ENCODE data around the gene RXFP1.

RXFP1 gene

GRCh38 chr4:158521484-158522088 is at the start of gene RXFP1:
RXFP1 (plus strand) TSS chr4:158521882; CDS start chr4:158521977, 95 bp downstream.
- Histone ChIP-seq H3K9ac (ENCODE audit: low read depth, low read length) (no peak within 1 kb of the TSS), H3K36me3 (ENCODE audit: control insufficient read depth, insufficient read depth, low read length) (no peaks in the 10 kb centered on the region), H3K9me3 (ENCODE audit: control insufficient read depth, insufficient read depth, low read length) (no peaks in the 10 kb centered on the region), H3K27me3 (ENCODE audit: control insufficient read depth, insufficient read depth, low read length) (no peaks in the 10 kb centered on the region), H3K4me1 (ENCODE audit: control insufficient read depth, insufficient read depth, low read length) (no peaks in the 10 kb centered on the region), H3K4me3 (ENCODE audit: low read depth, low read length) (no peak within 1 kb of the TSS)

GRCh38 chr4:158481811-158482210 is 39.9 kb upstream of the RXFP1 start:
- H3K9me3 ChIP-seq (ENCODE audit: control insufficient read depth, insufficient read depth, low read length), result no peaks in the 10 kb centered on the region
- H3K4me1 ChIP-seq (ENCODE audit: control insufficient read depth, insufficient read depth, low read length), result no peaks in the 10 kb centered on the region
- H3K36me3 ChIP-seq (ENCODE audit: control insufficient read depth, insufficient read depth, low read length), result no peaks in the 10 kb centered on the region
- H3K4me3 ChIP-seq (ENCODE audit: low read depth, low read length), result no peak overlapping the region
- no peak overlapping the region for H3K9ac ChIP-seq (ENCODE audit: low read depth, low read length)
- no peaks in the 10 kb centered on the region for H3K27me3 ChIP-seq (ENCODE audit: control insufficient read depth, insufficient read depth, low read length)

GRCh38 chr4:158484173-158484885 is 37.4 kb upstream of the RXFP1 start:
- Histone ChIP-seq H3K9ac (ENCODE audit: low read depth, low read length) (no peak overlapping the region), H3K9me3 (ENCODE audit: control insufficient read depth, insufficient read depth, low read length) (no peaks in the 10 kb centered on the region), H3K4me1 (ENCODE audit: control insufficient read depth, insufficient read depth, low read length) (no peaks in the 10 kb centered on the region), H3K36me3 (ENCODE audit: control insufficient read depth, insufficient read depth, low read length) (no peaks in the 10 kb centered on the region), H3K27me3 (ENCODE audit: control insufficient read depth, insufficient read depth, low read length) (no peaks in the 10 kb centered on the region), H3K4me3 (ENCODE audit: low read depth, low read length) (no peak overlapping the region)

- H3K4me3 ChIP-seq (ENCODE audit: low read depth, low read length), result no peak overlapping the region
- no peaks in the 10 kb centered on the region for H3K27me3 ChIP-seq (ENCODE audit: control insufficient read depth, insufficient read depth, low read length)
- H3K9ac ChIP-seq (ENCODE audit: low read depth, low read length), result no peak overlapping the region
- no peaks in the 10 kb centered on the region for H3K4me1 ChIP-seq (ENCODE audit: control insufficient read depth, insufficient read depth, low read length)
- no peaks in the 10 kb centered on the region for H3K36me3 ChIP-seq (ENCODE audit: control insufficient read depth, insufficient read depth, low read length)
- no peaks in the 10 kb centered on the region for H3K9me3 ChIP-seq (ENCODE audit: control insufficient read depth, insufficient read depth, low read length)
Measured at GRCh38 chr4:158490629-158491028, 31.1 kb upstream of the RXFP1 start.

GRCh38 chr4:158492391-158492790 is 29.3 kb upstream of the RXFP1 start:
- H3K27me3 ChIP-seq (ENCODE audit: control insufficient read depth, insufficient read depth, low read length), result no peaks in the 10 kb centered on the region
- H3K9ac ChIP-seq (ENCODE audit: low read depth, low read length), result no peak overlapping the region
- no peaks in the 10 kb centered on the region for H3K9me3 ChIP-seq (ENCODE audit: control insufficient read depth, insufficient read depth, low read length)
- no peak overlapping the region for H3K4me3 ChIP-seq (ENCODE audit: low read depth, low read length)
- no peaks in the 10 kb centered on the region for H3K4me1 ChIP-seq (ENCODE audit: control insufficient read depth, insufficient read depth, low read length)
- no peaks in the 10 kb centered on the region for H3K36me3 ChIP-seq (ENCODE audit: control insufficient read depth, insufficient read depth, low read length)

- Histone ChIP-seq H3K4me3 (ENCODE audit: low read depth, low read length) (no peak overlapping the region), H3K9me3 (ENCODE audit: control insufficient read depth, insufficient read depth, low read length) (no peaks in the 10 kb centered on the region), H3K36me3 (ENCODE audit: control insufficient read depth, insufficient read depth, low read length) (no peaks in the 10 kb centered on the region), H3K27me3 (ENCODE audit: control insufficient read depth, insufficient read depth, low read length) (no peaks in the 10 kb centered on the region), H3K4me1 (ENCODE audit: control insufficient read depth, insufficient read depth, low read length) (no peaks in the 10 kb centered on the region), H3K9ac (ENCODE audit: low read depth, low read length) (no peak overlapping the region)
Measured at GRCh38 chr4:158496030-158496741, 25.5 kb upstream of the RXFP1 start.

- H3K4me1 ChIP-seq (ENCODE audit: control insufficient read depth, insufficient read depth, low read length), result no peaks in the 10 kb centered on the region
Measured at GRCh38 chr4:158500054-158500453, 21.6 kb upstream of the RXFP1 start.

GRCh38 chr4:158513256-158513655 is 8.4 kb upstream of the RXFP1 start:
- no peak overlapping the region for H3K4me3 ChIP-seq (ENCODE audit: low read depth, low read length)
- H3K9ac ChIP-seq (ENCODE audit: low read depth, low read length), result no peak overlapping the region
- no peaks in the 10 kb centered on the region for H3K9me3 ChIP-seq (ENCODE audit: control insufficient read depth, insufficient read depth, low read length)
- no peaks in the 10 kb centered on the region for H3K36me3 ChIP-seq (ENCODE audit: control insufficient read depth, insufficient read depth, low read length)
- H3K27me3 ChIP-seq (ENCODE audit: control insufficient read depth, insufficient read depth, low read length), result no peaks in the 10 kb centered on the region
- no peaks in the 10 kb centered on the region for H3K4me1 ChIP-seq (ENCODE audit: control insufficient read depth, insufficient read depth, low read length)

More at GRCh38 chr4:158500054-158500453, 21.6 kb upstream of the RXFP1 start:
- Histone ChIP-seq H3K27me3 (ENCODE audit: control insufficient read depth, insufficient read depth, low read length) (no peaks in the 10 kb centered on the region), H3K9ac (ENCODE audit: low read depth, low read length) (no peak overlapping the region), H3K4me3 (ENCODE audit: low read depth, low read length) (no peak overlapping the region), H3K9me3 (ENCODE audit: control insufficient read depth, insufficient read depth, low read length) (no peaks in the 10 kb centered on the region), H3K36me3 (ENCODE audit: control insufficient read depth, insufficient read depth, low read length) (no peaks in the 10 kb centered on the region)

- no peaks in the 10 kb centered on the region for H3K4me1 ChIP-seq (ENCODE audit: control insufficient read depth, insufficient read depth, low read length)
- no peak overlapping the region for H3K4me3 ChIP-seq (ENCODE audit: low read depth, low read length)
- no peaks in the 10 kb centered on the region for H3K9me3 ChIP-seq (ENCODE audit: control insufficient read depth, insufficient read depth, low read length)
- no peaks in the 10 kb centered on the region for H3K27me3 ChIP-seq (ENCODE audit: control insufficient read depth, insufficient read depth, low read length)
- no peak overlapping the region for H3K9ac ChIP-seq (ENCODE audit: low read depth, low read length)
- H3K36me3 ChIP-seq (ENCODE audit: control insufficient read depth, insufficient read depth, low read length), result no peaks in the 10 kb centered on the region
Measured at GRCh38 chr4:158519226-158519625, 2.5 kb upstream of the RXFP1 start.

GRCh38 chr4:158523990-158524535 is 2.4 kb downstream of the RXFP1 start:
- H3K9me3 ChIP-seq (ENCODE audit: control insufficient read depth, insufficient read depth, low read length), result no peaks in the 10 kb centered on the region
- no peaks in the 10 kb centered on the region for H3K27me3 ChIP-seq (ENCODE audit: control insufficient read depth, insufficient read depth, low read length)
- H3K36me3 ChIP-seq (ENCODE audit: control insufficient read depth, insufficient read depth, low read length), result no peaks in the 10 kb centered on the region
- no peak overlapping the region for H3K9ac ChIP-seq (ENCODE audit: low read depth, low read length)
- H3K4me3 ChIP-seq (ENCODE audit: low read depth, low read length), result no peak overlapping the region
- no peaks in the 10 kb centered on the region for H3K4me1 ChIP-seq (ENCODE audit: control insufficient read depth, insufficient read depth, low read length)

- Histone ChIP-seq H3K27me3 (ENCODE audit: control insufficient read depth, insufficient read depth, low read length) (no peaks in the 10 kb centered on the region), H3K36me3 (ENCODE audit: control insufficient read depth, insufficient read depth, low read length) (no peaks in the 10 kb centered on the region), H3K9ac (ENCODE audit: low read depth, low read length) (no peak overlapping the region), H3K4me3 (ENCODE audit: low read depth, low read length) (no peak overlapping the region), H3K9me3 (ENCODE audit: control insufficient read depth, insufficient read depth, low read length) (no peaks in the 10 kb centered on the region), H3K4me1 (ENCODE audit: control insufficient read depth, insufficient read depth, low read length) (no peaks in the 10 kb centered on the region)
Measured at GRCh38 chr4:158527516-158527915, 5.8 kb downstream of the RXFP1 start.

Data from iPS-15b (cell line).